ES-I3 (cell line): Measurements from ENCODE around the gene FERMT3.

Experiments used
- H3K36me3 ChIP-seq: 2 replicates; pipeline ENCODE4 v1.6.1; 2013; ENCODE audit warnings: mild to moderate bottlenecking, low read length, control low read depth, moderate library complexity; ENCODE audit not compliant: insufficient read depth
- H3K4me1 ChIP-seq: 2 replicates; pipeline ENCODE4 v1.6.1; 2013; ENCODE audit warnings: mild to moderate bottlenecking, control low read depth, low read length; ENCODE audit not compliant: insufficient read depth
- H3K9ac ChIP-seq: 2 replicates; pipeline ENCODE4 v1.6.1; 2013; ENCODE audit warnings: low read depth, mild to moderate bottlenecking, low read length, moderate library complexity
- H3K9me3 ChIP-seq: 2 replicates; pipeline ENCODE4 v1.6.1; 2013; ENCODE audit warnings: mild to moderate bottlenecking, low read length, moderate library complexity; ENCODE audit not compliant: control insufficient read depth, insufficient read depth

Gene FERMT3

GRCh38 chr11:64268893-64269539, 62.5 kb downstream of the FERMT3 start:
- no peaks in the 10 kb centered on the region for H3K9me3 ChIP-seq
- H3K36me3 ChIP-seq: no peaks in the 10 kb centered on the region; the same call in 1 of the 2 replicates
- H3K9ac ChIP-seq: peak overlapping the region; percentile 88
- peaks cover 5% of the 10 kb centered on the region; the same call in 1 of the 2 replicates for H3K4me1 ChIP-seq

- Histone ChIP-seq H3K9me3 (no peaks in the 10 kb centered on the region), H3K36me3 (no peaks in the 10 kb centered on the region; the same call in 1 of the 2 replicates), H3K4me1 (peaks cover 5% of the 10 kb centered on the region; the same call in 1 of the 2 replicates), H3K9ac (peak overlapping the region; percentile 88)
These were observed 63.2 kb downstream of the FERMT3 start for GRCh38 chr11:64269540-64270220.
